GDM1 (cell line): ENCODE data around the gene CNPY4.
"Not testable (repeated sequence)": the region's sequence is repeated elsewhere in the genome, so short reads cannot be mapped to it uniquely, and the experiment has no call there.

Experiments used
- DNase-seq: peaks from one replicate; lab custom pipeline; 2025; lab: John Stamatoyannopoulos, UW

The CNPY4 gene

GRCh38 chr7:100119970-100120732 lies 717 bp downstream of the CNPY4 start:
- DNase-seq = no peak

DNA sequence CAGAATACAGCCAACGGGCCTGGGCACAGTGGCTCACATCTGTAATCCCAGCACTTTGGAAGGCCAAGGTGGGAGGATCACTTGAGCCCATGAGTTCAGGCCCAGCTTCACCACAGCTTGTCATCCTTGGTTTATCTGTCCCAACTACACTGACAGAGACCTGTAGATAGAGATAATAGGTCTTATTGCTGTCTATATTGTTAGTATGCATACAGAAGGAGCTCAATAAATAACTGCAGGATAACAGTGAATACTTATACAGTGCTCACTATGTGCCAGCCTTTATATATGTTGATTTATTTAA lies 1.3 kb downstream of the CNPY4 start:
- no peak for DNase-seq

- DNase-seq = no peak
Observed at GRCh38 chr7:100122067-100122466, 2.6 kb downstream of the CNPY4 start.

DNA sequence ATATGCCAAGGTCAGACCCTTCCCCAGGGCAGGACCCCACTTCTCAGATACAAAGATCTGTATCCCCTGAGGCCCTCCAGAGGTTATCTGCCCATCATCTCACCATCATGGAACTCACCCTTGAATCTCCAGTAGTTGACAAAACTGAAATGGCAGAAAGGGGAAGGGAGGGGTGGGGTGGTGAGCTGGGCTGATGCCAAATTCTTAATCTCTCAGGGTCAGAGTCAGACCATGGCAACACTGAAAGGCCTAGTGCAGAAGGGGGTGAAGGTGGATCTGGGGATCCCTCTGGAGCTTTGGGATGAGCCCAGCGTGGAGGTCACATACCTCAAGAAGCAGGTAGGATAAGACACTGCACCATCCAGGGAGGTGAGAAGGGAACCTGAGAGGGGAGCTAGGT lies 3.1 kb downstream of the CNPY4 start:
- DNase-seq = no peak

DNA sequence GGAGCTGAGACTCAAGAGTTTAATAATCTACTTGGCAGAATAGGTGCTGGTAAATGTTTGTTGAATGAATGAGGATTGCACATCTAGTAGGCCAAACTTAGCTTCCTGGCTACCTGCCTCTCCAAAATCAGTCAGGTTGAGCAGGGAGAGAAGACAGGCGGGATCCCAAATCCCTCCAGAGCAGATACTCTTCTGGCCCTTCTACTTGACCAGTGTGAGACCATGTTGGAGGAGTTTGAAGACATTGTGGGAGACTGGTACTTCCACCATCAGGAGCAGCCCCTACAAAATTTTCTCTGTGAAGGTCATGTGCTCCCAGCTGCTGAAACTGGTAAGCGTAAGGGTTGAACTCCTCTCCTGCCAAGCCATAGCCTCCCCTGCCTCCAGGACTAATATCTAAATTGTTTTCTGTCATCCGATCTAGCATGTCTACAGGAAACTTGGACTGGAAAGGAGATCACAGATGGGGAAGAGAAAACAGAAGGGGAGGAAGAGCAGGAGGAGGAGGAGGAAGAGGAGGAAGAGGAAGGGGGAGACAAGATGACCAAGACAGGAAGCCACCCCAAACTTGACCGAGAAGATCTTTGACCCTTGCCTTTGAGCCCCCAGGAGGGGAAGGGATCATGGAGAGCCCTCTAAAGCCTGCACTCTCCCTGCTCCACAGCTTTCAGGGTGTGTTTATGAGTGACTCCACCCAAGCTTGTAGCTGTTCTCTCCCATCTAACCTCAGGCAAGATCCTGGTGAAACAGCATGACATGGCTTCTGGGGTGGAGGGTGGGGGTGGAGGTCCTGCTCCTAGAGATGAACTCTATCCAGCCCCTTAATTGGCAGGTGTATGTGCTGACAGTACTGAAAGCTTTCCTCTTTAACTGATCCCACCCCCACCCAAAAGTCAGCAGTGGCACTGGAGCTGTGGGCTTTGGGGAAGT lies 5.1 kb downstream of the CNPY4 start:
- no peak for DNase-seq

DNA sequence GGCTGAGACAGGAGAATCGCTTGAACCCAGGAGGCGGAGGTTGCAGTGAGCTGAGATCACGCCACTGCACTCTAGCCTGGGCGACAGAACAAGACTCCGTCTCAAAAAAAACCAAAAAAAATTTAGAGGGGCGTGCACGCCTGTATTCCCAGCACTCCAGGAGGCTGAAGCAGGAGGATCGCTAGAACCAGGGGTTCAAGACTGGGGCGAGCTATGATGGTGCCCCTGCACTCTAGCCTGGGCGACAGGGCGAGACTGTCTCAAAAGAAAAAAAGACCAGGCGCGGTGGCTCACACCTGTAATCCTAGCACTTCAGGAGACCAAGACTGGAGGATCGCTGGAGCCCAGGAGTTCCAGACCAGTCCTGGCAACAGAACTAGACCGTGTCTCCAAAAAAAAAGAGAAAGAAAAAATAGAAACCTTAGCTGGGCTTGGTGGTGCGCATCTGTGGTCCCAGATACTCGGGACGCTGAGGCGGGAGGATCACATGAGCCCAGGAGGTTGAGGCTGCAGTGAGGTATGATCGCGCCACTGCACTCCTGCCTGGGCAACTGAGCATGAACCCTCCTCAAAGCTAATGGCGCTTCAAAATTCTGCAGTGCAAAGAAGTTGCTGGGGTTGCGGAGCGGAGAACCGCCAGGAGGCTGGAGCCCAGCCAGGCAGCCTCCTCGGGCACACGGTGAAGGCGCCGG lies 7.0 kb downstream of the CNPY4 start:
- no peak for DNase-seq

- DNase-seq = peak; percentile 85
Observed at GRCh38 chr7:100126931-100127865, 7.8 kb downstream of the CNPY4 start, which contains the start of gene MBLAC1. Gene MBLAC1 (plus strand): TSS chr7:100126967. CDS start chr7:100127396, 429 bp downstream.

DNA sequence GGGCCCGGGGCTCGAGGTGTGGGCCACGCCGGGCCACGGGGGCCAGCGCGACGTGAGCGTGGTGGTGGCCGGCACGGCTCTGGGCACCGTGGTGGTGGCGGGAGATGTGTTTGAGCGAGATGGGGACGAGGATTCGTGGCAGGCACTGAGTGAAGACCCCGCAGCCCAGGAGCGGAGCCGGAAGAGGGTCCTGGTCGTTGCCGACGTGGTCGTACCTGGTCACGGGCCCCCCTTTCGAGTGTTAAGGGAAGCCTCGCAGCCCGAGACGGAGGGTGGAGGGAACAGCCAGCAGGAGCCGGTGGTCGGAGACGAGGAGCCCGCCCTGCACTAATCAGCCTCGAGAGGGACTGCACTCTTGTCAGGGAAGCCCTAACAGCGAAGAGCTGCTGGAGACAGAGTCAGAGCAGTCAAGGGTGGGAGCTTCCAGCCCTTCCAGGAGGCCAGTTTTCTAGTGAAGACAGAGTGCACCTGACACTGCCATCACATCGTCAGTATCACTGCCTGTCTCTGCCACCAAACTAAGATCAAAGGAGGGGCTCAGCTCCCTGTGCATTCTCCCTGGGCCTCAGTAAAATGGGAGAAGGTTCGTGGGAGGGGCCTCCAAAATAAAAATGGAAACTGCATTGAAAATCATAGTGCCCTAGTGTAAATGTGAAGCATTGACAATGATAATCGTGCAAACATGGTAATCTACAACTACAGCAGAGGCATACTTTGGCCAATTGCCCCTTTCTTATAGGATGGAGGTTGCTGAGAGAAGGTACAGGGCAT lies 8.6 kb downstream of the CNPY4 start:
- DNase-seq = no peak

DNA sequence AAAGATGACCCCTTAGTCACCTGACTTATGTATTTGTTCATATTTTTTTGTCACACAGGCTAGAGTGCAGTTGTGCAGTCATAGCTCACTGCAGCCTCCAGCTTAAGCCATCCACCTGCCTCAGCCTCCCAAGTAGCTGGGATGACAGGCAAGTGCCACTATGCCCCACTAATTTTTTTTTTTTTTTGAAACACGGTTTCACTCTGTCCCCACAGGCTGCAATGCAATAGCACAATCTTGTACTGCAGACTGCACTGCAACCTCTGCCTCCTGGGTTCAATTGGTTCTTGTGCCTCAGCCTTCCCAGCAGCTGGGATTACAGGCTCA lies 9.2 kb downstream of the CNPY4 start:
- no peak for DNase-seq

GRCh38 chr7:100130220-100130607 lies 10.8 kb downstream of the CNPY4 start:
- DNase-seq = not testable (repeated sequence)

GRCh38 chr7:100130608-100131453 lies 11.4 kb downstream of the CNPY4 start:
- DNase-seq = peak; percentile 50

GRCh38 chr7:100132126-100132525 lies 12.7 kb downstream of the CNPY4 start:
- no peak for DNase-seq

DNA sequence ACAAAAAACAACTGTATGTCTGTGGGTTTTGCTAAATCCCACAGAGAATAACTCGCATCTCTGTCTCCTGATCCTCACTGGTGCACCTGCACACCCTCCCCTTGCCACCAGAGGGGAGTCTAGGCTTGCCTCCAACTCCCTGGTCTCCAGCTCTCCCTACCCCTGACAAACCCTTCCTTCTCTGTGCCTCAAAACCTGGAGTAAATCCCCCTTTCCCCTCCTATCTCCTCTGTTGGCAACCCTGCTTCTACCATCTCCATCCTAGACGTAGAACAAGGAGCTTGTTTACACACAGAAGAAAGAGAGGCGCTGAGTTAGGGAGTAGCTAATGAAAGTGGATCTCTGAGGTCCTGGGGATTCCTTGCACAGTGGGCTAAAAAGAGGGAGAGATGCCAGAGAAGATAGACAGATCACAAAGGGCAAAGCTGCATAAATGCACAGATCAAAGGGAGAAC lies 13.3 kb downstream of the CNPY4 start:
- peak; percentile 41 for DNase-seq

GRCh38 chr7:100137851-100138760 lies 18.7 kb downstream of the CNPY4 start:
- no peak for DNase-seq

DNA sequence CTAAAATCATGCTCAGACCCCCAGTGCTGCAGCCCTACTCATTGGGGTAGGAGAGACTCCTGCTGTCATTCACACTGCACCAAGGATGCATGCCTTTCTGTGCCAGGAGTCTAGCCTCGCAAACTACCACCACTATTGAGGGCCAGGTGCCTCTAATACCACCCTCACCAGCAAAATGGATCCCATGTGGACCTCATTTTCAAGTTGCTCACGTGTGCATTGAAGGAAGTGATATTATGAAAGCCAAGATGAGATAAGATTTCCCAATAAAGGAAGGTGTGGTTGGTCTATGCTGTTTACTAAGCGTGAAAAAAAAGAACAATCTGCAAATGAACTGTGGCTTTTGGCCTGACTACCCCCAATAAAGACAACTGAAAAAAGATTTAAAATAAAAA lies 22.1 kb downstream of the CNPY4 start:
- DNase-seq = no peak

- no peak for DNase-seq
Observed at GRCh38 chr7:100142461-100142860, 23.0 kb downstream of the CNPY4 start.

GRCh38 chr7:100146350-100146749 lies 26.9 kb downstream of the CNPY4 start:
- DNase-seq = not testable (repeated sequence)

- DNase-seq = no peak
Observed at GRCh38 chr7:100147278-100147677, 27.8 kb downstream of the CNPY4 start.

DNA sequence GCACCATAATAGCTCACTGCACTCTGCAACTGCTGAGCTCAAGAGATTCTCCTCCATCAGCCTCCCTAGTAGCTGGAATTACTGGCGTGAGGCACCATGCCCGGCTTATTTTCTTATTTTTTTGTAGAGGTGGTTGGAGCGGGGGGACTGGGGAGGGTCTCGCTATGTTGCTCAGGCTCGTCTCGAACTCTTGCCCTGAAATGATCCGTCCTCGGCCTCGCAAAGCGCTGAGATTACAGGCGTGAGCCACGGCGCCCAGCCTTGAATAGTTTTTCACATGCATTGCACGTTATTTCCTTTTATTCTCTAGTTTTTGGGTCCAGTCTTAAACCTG lies 28.8 kb downstream of the CNPY4 start:
- DNase-seq = no peak
